ENCODE measurements around the gene KIF4A.

KIF4A gene

GRCh38 chrX:70437921-70438665, 148.2 kb downstream of the KIF4A start:
- no peaks in the 10 kb centered on the region for H3K36me3 ChIP-seq (replicated peaks; ENCODE audit: insufficient read depth, low read length)
- peak overlapping the region; percentile 39; the same call in 1 of the 2 replicates for H3K4me2 ChIP-seq (ENCODE audit: low read depth, low read length)

GRCh38 chrX:70439016-70439415, 149.1 kb downstream of the KIF4A start:
- Histone ChIP-seq H3K9ac (ENCODE audit: low read length) (no peak overlapping the region), H3K9me3 (replicated peaks; ENCODE audit: insufficient read depth, low read length) (no peaks in the 10 kb centered on the region), H3K27ac (ENCODE audit: low read length) (peak overlapping the region; percentile 42; the same call in 1 of the 2 replicates), H3K4me1 (ENCODE audit: low read length) (peaks cover 39% of the 10 kb centered on the region), H3K79me2 (ENCODE audit: low read length) (no peaks in the 10 kb centered on the region), H4K20me1 (ENCODE audit: insufficient read depth, low read length) (no peaks in the 10 kb centered on the region), H3K4me3 (ENCODE audit: low read length) (no peak overlapping the region), H3F3A (ENCODE audit: insufficient read depth, low read length) (peaks cover 27% of the 10 kb centered on the region), H3K27me3 (replicated peaks; ENCODE audit: insufficient read depth, low read length) (no peaks in the 10 kb centered on the region), H3K9me2 (replicated peaks; ENCODE audit: insufficient read depth, low read length) (no peaks in the 10 kb centered on the region), H3K4me2 (ENCODE audit: low read depth, low read length) (peak overlapping the region; percentile 52), H2AFZ (ENCODE audit: low read length) (0 out of 2 replicates have a peak overlapping the region, but pooled peaks have one; percentile 19), H3K36me3 (replicated peaks; ENCODE audit: insufficient read depth, low read length) (no peaks in the 10 kb centered on the region)
- DNase-seq, result peak; percentile 74
- TF ChIP-seq CTCF (IDR thresholded peaks at IDR 0.05; ENCODE audit: low read length), result no peak
- no peak for TF ChIP-seq EZH2phosphoT487 (IDR thresholded peaks at IDR 0.05; ENCODE audit: low read length)
- TF ChIP-seq EZH2 (optimal IDR thresholded peaks at IDR 0.05; ENCODE audit: low read depth, low read length), result no peak

More at GRCh38 chrX:70437921-70438665, 148.2 kb downstream of the KIF4A start:
- Histone ChIP-seq H3K27me3 (replicated peaks; ENCODE audit: insufficient read depth, low read length) (no peaks in the 10 kb centered on the region), H3K9ac (ENCODE audit: low read length) (no peak overlapping the region), H3K4me1 (ENCODE audit: low read length) (peaks cover 39% of the 10 kb centered on the region), H3K27ac (ENCODE audit: low read length) (no peak overlapping the region; the same call in 1 of the 2 replicates), H3K9me3 (replicated peaks; ENCODE audit: insufficient read depth, low read length) (no peaks in the 10 kb centered on the region), H3K79me2 (ENCODE audit: low read length) (no peaks in the 10 kb centered on the region), H3K4me3 (ENCODE audit: low read length) (no peak overlapping the region), H3K9me2 (replicated peaks; ENCODE audit: insufficient read depth, low read length) (no peaks in the 10 kb centered on the region), H3F3A (ENCODE audit: insufficient read depth, low read length) (peaks cover 30% of the 10 kb centered on the region), H4K20me1 (ENCODE audit: insufficient read depth, low read length) (no peaks in the 10 kb centered on the region), H2AFZ (ENCODE audit: low read length) (no peak overlapping the region)
- no peak for DNase-seq
- TF ChIP-seq CTCF (IDR thresholded peaks at IDR 0.05; ENCODE audit: low read length) (no peak), EZH2 (optimal IDR thresholded peaks at IDR 0.05; ENCODE audit: low read depth, low read length) (no peak), EZH2phosphoT487 (IDR thresholded peaks at IDR 0.05; ENCODE audit: low read length) (no peak)

DNA sequence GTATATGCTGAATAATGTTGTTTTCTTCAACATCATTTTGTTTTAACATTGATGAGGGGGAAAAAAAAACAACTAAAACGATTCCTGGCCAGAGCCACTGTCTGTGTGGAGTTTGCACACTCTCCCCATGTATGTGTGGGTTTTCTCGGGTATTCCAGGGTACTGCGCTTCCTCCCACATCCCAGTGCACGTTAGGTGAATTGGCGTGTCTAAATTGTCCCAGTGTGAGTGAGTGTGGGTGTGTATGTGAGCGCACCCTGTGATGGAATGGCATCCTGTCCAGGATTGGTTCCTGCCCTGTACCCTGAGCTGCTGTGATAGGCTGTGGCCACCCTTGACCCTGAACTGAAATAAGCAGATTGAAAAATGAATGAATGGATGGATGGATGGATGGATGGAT, 152.3 kb downstream of the KIF4A start:
- H3K4me2 ChIP-seq (ENCODE audit: low read depth, low read length), result no peak overlapping the region
- no peaks in the 10 kb centered on the region for H3K9me3 ChIP-seq (replicated peaks; ENCODE audit: insufficient read depth, low read length)
- no peaks in the 10 kb centered on the region for H3K79me2 ChIP-seq (ENCODE audit: low read length)
- no peak overlapping the region for H2AFZ ChIP-seq (ENCODE audit: low read length)
- peaks cover 9% of the 10 kb centered on the region for H3F3A ChIP-seq (ENCODE audit: insufficient read depth, low read length)
- H3K9me2 ChIP-seq (replicated peaks; ENCODE audit: insufficient read depth, low read length), result no peaks in the 10 kb centered on the region
- no peak for TF ChIP-seq EZH2phosphoT487 (IDR thresholded peaks at IDR 0.05; ENCODE audit: low read length)
- TF ChIP-seq CTCF (IDR thresholded peaks at IDR 0.05; ENCODE audit: low read length), result no peak
- no peak for TF ChIP-seq EZH2 (optimal IDR thresholded peaks at IDR 0.05; ENCODE audit: low read depth, low read length)
- no peak overlapping the region for H3K9ac ChIP-seq (ENCODE audit: low read length)
- no peak overlapping the region for H3K4me3 ChIP-seq (ENCODE audit: low read length)
- H3K4me1 ChIP-seq (ENCODE audit: low read length), result peaks cover 21% of the 10 kb centered on the region
- DNase-seq, result no peak
- H3K27ac ChIP-seq (ENCODE audit: low read length), result no peak overlapping the region
- H3K27me3 ChIP-seq (replicated peaks; ENCODE audit: insufficient read depth, low read length), result no peaks in the 10 kb centered on the region
- H3K36me3 ChIP-seq (replicated peaks; ENCODE audit: insufficient read depth, low read length), result no peaks in the 10 kb centered on the region
- no peaks in the 10 kb centered on the region for H4K20me1 ChIP-seq (ENCODE audit: insufficient read depth, low read length)

All from MM.1S (cell line).